Prostate gland (tissue), 2 donors: ENCODE data around the gene TRMT2A.

Experiments
- CTCF ChIP-seq, 4 experiments: fragments of 200-600 bp in 2 of 4; fragments of 450-650 bp in 2 of 4; sonication (generic) in 2 of 4; IDR thresholded peaks; 1 replicate in 3 of 4; 2 replicates in 1 of 4; pipeline ENCODE4 v1.5.1; 2016 to 2019; ENCODE audit warnings: antibody characterized with exemption in 4 of 4, mild to moderate bottlenecking in 2 of 4, moderate library complexity in 2 of 4
- POLR2A ChIP-seq: fragments of 450-650 bp; IDR thresholded peaks from one replicate; pipeline ENCODE4 v1.6.1; 2016; ENCODE audit warnings: antibody characterized with exemption, mild to moderate bottlenecking
- POLR2AphosphoS5 ChIP-seq: sonication (generic); formaldehyde crosslinking; IDR thresholded peaks from one replicate; pipeline ENCODE4 v1.6.1; 2017; ENCODE audit warnings: antibody characterized with exemption

DNA sequence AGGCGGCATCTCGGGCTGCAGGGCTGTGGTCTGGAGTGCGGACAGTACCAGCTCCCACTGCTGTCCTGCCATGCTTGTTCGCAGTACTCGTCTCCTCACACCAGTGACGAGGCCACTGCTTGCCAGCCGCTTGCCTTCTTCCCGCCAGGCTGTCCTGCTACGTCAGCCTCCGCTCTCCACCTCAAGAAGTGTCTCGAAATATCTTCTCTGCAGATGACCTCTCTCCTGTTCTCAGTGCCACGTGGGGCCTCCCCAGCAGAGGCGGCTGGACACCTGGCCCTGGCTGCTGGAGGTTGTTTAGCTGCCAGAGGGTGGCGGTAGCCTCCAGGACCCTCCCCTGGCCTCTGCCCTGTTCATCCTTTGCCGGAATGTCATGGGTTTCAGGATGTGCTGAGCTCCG lies 36.9 kb upstream of the TRMT2A start:
- no peak for TF ChIP-seq CTCF (IDR thresholded peaks at IDR 0.05)
- TF ChIP-seq POLR2A, result no peak
- TF ChIP-seq POLR2AphosphoS5, result no peak
